ENCODE data around the gene SCAMP4. TPM values are rescaled to one million over a fixed set of nuclear protein-coding genes. Genes with fewer than 3 reads are reported as not detected.

Gene SCAMP4
- total and polyA plus RNA-seq, 2 of the 13 experiments (the other 11 are each of a cell fraction or from before 2014, with no cell fraction given): 10.7 to 13.7 TPM

- TF ChIP-seq, protein P1, sequence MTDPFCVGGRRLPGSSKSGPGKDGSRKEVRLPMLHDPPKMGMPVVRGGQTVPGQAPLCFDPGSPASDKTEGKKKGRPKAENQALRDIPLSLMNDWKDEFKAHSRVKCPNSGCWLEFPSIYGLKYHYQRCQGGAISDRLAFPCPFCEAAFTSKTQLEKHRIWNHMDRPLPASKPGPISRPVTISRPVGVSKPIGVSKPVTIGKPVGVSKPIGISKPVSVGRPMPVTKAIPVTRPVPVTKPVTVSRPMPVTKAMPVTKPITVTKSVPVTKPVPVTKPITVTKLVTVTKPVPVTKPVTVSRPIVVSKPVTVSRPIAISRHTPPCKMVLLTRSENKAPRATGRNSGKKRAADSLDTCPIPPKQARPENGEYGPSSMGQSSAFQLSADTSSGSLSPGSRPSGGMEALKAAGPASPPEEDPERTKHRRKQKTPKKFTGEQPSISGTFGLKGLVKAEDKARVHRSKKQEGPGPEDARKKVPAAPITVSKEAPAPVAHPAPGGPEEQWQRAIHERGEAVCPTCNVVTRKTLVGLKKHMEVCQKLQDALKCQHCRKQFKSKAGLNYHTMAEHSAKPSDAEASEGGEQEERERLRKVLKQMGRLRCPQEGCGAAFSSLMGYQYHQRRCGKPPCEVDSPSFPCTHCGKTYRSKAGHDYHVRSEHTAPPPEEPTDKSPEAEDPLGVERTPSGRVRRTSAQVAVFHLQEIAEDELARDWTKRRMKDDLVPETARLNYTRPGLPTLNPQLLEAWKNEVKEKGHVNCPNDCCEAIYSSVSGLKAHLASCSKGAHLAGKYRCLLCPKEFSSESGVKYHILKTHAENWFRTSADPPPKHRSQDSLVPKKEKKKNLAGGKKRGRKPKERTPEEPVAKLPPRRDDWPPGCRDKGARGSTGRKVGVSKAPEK (CRISPR knock-in tag; IDR thresholded peaks at IDR 0.05; ENCODE audit: borderline replicate concordance): no peak
- TF ChIP-seq SMAD3 (CRISPR knock-in tag; IDR thresholded peaks at IDR 0.05) (no peak), ZNF619 (CRISPR knock-in tag; IDR thresholded peaks at IDR 0.05) (no peak; the same call in 1 of the 2 replicates), ZNF672 (CRISPR knock-in tag; IDR thresholded peaks at IDR 0.05) (peak; percentile 100), TCF7L2 (IDR thresholded peaks at IDR 0.05; ENCODE audit: low read depth, low read length) (no peak), ZNF883 (CRISPR knock-in tag; IDR thresholded peaks at IDR 0.05; ENCODE audit: not compliant biosample characterization) (no peak), ZNF232 (CRISPR knock-in tag; IDR thresholded peaks at IDR 0.05; ENCODE audit: borderline replicate concordance) (no peak), ARID5B (CRISPR knock-in tag; IDR thresholded peaks at IDR 0.05) (no peak; the same call in none of the 2 replicates), RAD21 (CRISPR knock-in tag; IDR thresholded peaks at IDR 0.05) (peak; percentile 37; the same call in 1 of the 2 replicates), ZNF547 (CRISPR knock-in tag; IDR thresholded peaks at IDR 0.05) (peak; percentile 3; the same call in 1 of the 2 replicates), GATAD1 (CRISPR knock-in tag; IDR thresholded peaks at IDR 0.05) (peak; percentile 82), FOXA3 (CRISPR knock-in tag; IDR thresholded peaks at IDR 0.05) (peak; percentile 57), HNRNPLL (IDR thresholded peaks at IDR 0.05; ENCODE audit: low read depth, low read length, poor library complexity, severe bottlenecking) (peak; percentile 78), PITX1 (CRISPR knock-in tag; IDR thresholded peaks at IDR 0.05) (no peak), BATF2 (CRISPR knock-in tag; IDR thresholded peaks at IDR 0.05) (no peak), SNAI1 (CRISPR knock-in tag; IDR thresholded peaks at IDR 0.05; ENCODE audit: borderline replicate concordance) (no peak), KLF13 (CRISPR knock-in tag; IDR thresholded peaks at IDR 0.05) (no peak), ZNF543 (CRISPR knock-in tag; IDR thresholded peaks at IDR 0.05) (0 out of 2 replicates have a peak, but pooled peaks have one; percentile 52)
- TF ChIP-seq, protein P2, sequence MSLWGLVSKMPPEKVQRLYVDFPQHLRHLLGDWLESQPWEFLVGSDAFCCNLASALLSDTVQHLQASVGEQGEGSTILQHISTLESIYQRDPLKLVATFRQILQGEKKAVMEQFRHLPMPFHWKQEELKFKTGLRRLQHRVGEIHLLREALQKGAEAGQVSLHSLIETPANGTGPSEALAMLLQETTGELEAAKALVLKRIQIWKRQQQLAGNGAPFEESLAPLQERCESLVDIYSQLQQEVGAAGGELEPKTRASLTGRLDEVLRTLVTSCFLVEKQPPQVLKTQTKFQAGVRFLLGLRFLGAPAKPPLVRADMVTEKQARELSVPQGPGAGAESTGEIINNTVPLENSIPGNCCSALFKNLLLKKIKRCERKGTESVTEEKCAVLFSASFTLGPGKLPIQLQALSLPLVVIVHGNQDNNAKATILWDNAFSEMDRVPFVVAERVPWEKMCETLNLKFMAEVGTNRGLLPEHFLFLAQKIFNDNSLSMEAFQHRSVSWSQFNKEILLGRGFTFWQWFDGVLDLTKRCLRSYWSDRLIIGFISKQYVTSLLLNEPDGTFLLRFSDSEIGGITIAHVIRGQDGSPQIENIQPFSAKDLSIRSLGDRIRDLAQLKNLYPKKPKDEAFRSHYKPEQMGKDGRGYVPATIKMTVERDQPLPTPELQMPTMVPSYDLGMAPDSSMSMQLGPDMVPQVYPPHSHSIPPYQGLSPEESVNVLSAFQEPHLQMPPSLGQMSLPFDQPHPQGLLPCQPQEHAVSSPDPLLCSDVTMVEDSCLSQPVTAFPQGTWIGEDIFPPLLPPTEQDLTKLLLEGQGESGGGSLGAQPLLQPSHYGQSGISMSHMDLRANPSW (CRISPR knock-in tag; IDR thresholded peaks at IDR 0.05; ENCODE audit: borderline replicate concordance): no peak
These were observed at the start of gene SCAMP4, which contains the start of gene ADAT3 (continued) for GRCh38 chr19:1905110-1905862.

Measured in HepG2 (cell line).